T-helper 22 cell (primary cell): ENCODE data around the gene IQGAP2.

Experiments used
- DNase-seq: peaks from one replicate; pipeline ENCODE4 v3.0.0-alpha.2; 2020; ENCODE audit warnings: low read depth

IQGAP2 gene

GRCh38 chr5:76745670-76746069 is 342.6 kb downstream of the IQGAP2 start:
- DNase-seq, result no peak

- DNase-seq, result no peak
These were observed 343.6 kb downstream of the IQGAP2 start for GRCh38 chr5:76746677-76747076.

DNA sequence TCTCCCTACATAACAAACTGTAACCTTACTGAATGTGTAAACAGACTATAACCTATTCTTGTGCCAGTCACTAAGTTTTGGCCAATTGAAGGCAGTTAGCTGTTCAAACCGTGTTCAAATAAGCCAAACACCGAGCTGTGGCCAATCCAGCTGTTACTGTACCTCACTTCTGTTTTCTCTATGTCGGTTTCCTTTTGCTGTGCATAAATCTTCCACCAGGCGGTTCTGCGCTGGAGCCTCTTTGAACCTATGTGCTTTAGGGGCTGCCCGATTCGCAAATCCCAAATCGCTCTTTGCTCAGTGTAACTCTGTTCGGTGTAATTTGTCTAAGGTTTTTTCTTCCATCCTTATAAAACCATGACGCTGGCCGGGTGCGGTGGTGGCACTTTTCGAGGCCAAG is 344.6 kb downstream of the IQGAP2 start:
- no peak for DNase-seq

DNA sequence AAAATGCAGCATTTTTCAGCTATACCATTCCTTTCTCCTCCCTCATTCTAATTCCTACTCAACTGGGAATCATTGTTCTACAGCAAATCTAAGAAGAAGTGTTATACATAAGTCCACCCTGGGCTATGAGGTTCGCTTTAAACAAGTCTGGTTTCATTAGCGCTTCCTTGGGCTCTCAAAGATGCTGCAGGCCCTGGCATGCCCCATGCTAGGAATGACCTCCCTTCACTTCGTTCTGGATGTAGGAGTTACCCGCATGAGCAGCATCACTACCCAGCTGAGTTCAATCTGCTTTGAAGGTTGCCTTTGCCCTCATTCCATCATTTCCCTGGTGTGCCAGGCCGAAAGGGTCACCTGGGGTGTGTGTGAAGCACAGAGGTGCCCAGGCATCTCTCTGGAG is 348.2 kb downstream of the IQGAP2 start:
- no peak for DNase-seq

DNA sequence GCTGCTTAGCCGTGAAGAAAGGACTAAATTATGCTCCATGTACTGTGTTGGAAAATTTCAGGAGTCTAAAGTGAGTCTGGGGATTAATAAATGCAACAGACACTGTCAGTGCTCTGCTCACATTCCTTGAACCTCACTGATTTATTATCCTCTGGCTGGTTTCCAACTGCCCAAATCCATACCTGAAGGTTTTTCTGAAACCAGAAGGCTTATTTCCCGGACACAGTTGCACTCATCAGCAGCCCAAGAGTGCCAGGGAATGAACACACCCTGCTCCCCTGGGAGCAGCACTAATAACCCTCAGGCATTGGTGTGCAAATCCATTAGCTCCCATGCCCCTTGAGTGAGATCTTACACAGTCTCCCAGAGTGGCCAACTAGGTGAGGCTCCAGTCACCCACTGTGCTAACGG is 351.6 kb downstream of the IQGAP2 start:
- DNase-seq, result no peak

DNA sequence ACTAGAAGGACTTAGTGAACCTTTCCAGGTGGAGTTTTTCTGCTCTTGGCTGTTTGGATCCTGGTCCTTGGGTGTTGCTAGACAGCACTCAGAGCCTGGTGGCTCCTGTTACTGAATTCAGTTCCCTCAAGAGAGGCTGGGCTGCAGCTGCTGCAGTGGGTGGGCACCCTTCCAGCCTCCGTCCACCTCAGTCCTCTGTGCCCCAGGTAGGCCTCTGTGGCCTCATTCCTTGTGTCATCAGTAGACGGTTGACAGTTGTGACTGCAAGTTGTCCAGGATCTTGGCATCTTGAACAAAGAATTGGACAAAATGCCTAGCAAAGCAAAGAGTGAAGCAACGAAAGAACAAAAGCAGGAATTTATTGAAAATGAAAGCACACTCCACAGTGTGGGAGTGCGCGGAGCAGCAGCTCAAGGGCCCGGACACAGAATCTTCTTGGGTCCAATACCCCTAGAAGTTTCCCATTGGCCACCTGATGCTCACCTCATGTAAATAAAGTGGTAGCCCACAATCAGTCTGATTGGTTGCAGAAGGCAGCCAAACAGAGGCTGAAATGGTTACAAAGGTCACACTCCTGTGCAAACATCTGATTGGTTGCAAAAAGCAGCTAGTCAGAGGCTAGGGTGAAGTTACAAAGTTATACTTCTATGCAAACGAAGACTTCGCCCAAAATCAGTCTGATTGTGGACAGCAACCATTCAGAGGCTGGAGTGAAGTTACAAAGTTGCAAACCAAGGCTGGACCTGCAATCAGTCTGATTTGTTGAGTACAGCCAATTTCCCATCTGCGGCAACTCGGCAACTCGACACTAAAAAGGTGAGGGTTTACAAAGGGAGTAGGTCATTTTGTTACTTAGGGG is 352.9 kb downstream of the IQGAP2 start:
- no peak for DNase-seq

DNA sequence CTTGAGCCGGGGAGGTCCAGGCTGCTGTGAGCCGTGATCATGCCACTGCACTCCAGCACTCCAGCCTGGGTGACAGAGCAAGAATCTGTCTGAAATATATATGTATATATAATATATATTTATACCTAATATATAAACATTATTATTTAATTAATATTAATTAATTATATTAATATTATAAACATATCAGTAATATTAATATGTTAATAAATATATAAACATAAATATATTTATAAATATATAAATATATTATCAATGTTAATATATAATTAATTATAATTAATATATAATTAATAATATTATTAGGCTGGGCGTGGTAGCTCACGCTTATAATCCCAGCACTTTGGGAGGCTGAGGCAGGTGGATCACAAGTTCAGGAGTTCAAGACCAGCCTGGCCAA is 354.0 kb downstream of the IQGAP2 start:
- no peak for DNase-seq
